HTERT RPE-1 (cell line): ENCODE measurements around the gene HK1.

Experiments used
- in situ Hi-C: fragments of 300-500 bp; cut with MboI; formaldehyde crosslinking; loops from 4 replicates; pipeline ENCODE4 v1.14.3; 2020; ENCODE audit warnings: low sequenced_read_pairs

HK1 gene

DNA sequence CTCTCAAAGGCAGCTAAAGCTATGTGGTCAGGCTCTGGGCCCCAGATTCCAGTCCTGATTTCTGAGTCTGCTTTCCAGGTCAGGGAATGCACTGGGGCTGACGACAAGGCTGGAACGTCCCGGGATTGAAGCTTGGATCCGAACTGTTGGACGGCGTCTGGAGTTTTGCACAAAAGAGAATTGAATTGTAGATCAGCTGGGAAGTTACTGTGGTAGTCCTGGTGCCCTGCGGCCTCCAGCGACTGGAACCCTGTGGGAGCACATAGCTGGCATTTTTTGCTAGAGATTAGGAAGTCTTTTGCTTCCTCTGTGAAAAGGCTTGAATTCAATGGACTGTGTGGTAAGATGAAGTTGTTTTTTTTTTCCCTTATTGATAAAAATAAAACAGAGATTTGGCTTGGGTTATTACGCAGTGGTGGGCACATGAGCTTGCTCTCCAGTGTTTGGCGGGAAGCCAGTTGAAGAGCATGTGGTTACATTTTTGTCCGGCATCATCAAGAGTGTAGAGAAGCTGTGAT, at the start of gene HK1:
TSS of gene HK1 (plus strand) at position 51 of the 518 bp plus-strand sequence.
- in situ Hi-C loops, result no loop called here

DNA sequence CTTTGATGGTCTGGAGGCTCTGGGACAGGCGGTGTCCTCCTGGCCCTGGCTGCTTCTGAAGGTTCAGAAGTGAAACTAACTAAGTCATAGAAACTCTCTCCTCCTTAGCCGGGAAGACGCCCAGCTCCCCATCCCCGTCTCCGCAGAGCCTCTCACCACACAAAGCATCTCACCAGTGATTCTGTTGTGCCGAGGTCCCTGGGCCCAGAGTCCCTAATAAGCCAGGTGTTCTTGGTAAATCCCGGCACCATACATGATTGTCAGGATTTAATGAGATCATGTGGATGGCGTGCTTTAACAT, 48.7 kb upstream of the HK1 start:
- in situ Hi-C loops, result loop anchor here (25.0 kb wide), 1 partner anchor 158 kb away; no protein-coding TSS in a partner anchor

DNA sequence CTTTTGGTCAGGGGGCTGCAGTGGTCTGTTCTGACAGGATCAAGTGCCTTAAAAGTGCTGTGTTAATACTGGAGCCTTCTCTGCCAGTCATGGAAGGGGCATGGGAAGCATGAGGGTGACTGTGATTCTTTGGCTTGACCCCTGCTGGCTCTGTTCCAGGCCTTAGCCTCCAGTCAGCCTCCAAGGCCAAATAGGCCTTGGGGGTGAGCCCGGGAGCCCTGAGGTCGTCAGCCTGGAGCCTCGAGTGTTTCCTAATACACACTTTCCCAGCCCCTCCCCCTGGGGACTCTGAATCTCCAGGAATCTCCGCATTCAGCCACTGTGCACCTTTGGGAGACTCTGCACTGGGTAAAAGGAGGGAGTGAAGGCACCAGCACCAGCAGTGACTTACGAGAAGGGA, 48.2 kb upstream of the HK1 start:
- in situ Hi-C loops, result loop anchor here (25.0 kb wide), 1 partner anchor 157 kb away; no protein-coding TSS in a partner anchor

DNA sequence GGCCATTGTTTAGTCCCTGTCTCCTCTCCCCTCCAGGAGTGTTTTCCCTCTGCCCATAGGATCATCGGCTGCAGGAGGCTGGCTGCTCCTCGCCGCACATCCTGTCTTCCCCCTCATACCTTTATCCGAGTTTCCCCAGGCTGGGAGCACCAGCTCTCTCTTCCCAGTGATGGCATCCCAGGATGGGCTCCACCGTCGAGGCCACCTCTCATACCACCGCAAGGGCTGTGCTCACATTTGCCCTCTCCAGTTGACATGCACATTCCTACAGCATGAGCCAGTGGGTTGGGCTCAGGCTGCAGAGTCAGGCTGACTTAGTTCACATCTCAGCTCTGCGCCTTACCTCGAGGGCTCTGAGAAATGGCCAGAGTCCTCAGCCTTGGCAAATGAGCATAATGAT, 46.0 kb upstream of the HK1 start:
- in situ Hi-C loops, result loop anchor here (25.0 kb wide), 1 partner anchor 155 kb away; no protein-coding TSS in a partner anchor

DNA sequence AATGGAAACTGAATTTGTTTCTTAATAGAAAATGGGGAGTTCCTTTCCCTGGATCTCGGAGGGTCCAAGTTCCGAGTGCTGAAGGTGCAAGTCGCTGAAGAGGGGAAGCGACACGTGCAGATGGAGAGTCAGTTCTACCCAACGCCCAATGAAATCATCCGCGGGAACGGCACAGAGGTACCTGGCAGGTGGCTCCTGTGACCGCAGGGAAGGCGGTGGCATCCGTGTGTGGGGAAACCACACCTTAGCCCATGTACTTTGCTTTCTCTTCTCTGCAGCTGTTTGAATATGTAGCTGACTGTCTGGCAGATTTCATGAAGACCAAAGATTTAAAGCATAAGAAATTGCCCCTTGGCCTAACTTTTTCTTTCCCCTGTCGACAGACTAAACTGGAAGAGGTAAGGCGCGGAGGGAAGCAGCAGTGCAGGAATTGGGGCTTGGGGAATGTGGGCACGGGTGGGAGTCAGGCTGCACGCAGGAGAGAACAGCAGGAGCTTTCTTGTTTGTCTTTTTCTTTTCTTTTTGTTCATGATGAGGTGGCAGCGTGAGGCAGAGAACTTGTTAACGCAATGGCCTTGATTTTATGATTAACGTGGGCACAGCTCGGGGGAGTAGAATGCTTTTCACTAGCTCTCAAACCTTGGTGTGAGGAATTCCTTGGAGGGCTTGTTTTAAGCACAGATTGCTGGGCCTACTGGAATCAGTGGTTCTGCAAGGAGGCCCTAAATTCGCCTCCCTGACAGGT, 45.4 kb upstream of the HK1 start:
- in situ Hi-C loops, result loop anchor here (25.0 kb wide), 1 partner anchor 154 kb away; no protein-coding TSS in a partner anchor

DNA sequence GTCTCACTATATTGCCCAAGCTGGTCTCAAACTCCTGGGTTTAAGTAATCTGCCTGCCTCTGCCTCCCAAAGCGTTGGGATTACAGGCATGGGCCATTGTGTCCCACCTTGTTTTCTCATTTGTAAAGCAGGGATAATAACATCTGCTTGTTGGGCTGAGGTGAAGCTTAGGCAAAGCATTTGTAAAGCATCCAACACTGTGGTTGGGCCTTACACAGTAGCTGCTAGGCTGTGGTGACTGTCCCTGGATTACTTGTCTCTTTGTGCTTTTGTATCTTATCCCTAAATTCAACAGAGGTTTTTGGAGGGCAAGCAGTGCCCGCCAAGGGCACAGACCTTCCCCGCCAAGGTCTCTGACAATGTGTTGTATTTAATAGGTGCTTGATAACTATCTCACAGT, 43.8 kb upstream of the HK1 start:
- in situ Hi-C loops, result loop anchor here (25.0 kb wide), 1 partner anchor 153 kb away; no protein-coding TSS in a partner anchor

DNA sequence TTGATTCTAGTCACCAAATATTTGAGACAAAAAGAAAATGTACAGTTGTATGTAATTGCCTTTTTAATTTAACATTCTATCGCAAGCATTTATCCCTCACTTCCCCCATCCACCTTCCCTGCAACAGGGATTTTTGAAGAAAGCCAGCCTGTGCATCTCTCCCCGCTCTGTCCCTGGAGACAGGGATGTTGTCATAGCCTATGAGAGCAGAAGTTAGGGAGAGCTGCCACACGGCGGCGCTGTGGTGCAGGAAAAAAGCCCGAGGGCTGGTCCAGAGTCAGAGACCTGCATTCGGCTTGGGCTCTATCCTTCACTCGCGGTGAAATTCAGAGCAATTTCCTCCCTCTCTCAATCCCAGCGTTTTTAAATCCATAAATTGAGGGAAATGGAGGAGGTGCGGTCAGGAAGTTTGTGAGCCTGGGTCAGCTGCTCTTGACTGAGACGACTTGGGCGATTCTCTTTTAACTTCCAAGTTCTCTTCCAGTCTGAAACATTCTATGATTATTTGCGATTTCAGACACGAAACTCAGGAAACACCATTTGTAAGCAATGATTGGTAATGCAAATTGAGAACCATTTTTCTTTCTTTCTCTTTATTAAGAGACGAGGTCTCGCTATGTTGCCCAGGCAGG, 40.7 kb upstream of the HK1 start:
- in situ Hi-C loops, result loop anchor here (25.0 kb wide), 1 partner anchor 150 kb away; no protein-coding TSS in a partner anchor

DNA sequence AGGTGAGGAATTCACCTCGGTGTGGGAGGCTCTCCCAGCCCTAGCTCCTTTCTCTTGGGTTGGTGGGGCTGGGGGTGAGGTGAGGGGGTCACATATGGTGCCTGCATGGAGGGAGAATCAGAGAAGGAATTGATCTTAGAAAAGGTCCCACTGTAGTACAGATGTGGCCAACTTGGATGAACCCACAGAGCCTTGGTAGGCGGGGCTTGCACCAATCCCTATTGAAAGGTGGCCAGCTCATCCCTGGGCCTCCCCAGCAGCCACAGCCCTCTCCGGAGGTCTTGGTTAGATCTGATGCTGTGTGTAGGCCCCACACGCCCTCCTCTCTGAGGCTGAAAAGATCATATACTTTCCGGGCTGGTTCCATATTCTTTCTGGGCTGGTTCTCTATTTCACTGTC, 39.2 kb upstream of the HK1 start:
- in situ Hi-C loops, result loop anchor here (25.0 kb wide), 1 partner anchor 148 kb away; no protein-coding TSS in a partner anchor

DNA sequence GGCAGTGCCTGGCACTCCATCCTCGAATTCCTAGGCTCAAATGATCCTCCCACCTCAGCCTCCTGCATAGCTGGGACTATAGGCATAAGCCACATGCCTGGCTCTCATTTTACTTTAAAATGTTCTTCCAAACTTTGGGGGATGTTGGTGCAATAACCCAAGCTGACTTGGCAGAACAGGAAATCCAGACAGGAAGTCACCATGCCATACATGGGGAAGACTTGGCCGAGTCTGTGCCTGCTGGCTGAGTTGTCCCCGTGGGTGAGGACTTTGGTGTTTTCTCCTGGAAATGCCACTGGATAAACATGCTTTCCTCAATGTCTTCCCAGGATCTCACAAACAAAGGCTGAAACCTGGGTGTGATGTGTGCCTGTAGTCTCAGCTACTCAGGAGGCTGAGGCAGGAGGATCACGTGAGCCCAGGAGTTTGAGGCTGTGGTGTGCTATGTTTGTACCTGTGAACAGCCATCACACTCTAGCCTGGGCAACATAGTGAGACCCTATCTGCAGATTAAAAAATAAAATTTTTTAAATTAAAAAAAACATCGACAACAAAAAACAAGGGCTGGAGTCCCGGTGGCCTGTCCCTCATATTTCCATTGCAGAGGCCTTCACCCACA, 38.4 kb upstream of the HK1 start:
- in situ Hi-C loops, result loop anchor here (25.0 kb wide), 1 partner anchor 147 kb away; no protein-coding TSS in a partner anchor

DNA sequence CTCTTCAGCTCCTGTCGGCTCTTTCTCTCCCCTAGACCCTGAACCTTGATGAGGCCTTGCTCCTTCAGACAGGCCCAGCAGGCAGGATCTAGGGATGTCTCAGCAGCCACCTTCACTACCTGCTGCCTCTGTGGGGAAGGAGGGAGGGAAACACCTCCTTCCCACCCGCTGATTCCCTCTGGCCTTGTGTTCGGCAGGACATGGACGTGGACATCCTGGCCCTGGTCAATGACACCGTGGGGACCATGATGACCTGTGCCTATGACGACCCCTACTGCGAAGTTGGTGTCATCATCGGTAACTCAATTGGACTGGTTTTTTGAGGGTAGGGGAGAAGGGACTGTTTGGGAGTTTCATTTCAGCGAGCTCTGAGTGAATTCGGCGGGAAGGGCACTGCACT, 37.8 kb upstream of the HK1 start:
- in situ Hi-C loops, result loop anchor here (25.0 kb wide), 1 partner anchor 147 kb away; no protein-coding TSS in a partner anchor

DNA sequence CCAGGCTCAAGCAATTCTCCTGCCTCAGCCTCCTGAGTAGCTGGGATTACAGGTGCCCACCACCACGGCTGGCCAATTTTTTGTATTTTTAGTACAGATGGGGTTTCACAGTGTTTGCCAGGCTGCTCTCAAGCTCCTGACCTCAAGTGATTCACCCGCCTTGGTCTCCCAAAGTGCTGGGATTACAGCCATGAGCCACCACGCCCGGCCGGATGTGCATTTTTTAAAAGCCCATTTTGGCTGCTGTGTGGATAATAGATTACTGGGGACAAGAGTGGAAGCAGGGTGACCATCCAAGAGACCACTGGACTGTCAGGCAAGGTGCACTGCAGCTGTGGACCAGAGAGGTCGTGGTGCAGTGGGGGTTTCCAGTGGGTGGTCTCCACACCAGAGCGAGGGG, 36.7 kb upstream of the HK1 start:
- in situ Hi-C loops, result loop anchor here (25.0 kb wide), 1 partner anchor 146 kb away; no protein-coding TSS in a partner anchor

DNA sequence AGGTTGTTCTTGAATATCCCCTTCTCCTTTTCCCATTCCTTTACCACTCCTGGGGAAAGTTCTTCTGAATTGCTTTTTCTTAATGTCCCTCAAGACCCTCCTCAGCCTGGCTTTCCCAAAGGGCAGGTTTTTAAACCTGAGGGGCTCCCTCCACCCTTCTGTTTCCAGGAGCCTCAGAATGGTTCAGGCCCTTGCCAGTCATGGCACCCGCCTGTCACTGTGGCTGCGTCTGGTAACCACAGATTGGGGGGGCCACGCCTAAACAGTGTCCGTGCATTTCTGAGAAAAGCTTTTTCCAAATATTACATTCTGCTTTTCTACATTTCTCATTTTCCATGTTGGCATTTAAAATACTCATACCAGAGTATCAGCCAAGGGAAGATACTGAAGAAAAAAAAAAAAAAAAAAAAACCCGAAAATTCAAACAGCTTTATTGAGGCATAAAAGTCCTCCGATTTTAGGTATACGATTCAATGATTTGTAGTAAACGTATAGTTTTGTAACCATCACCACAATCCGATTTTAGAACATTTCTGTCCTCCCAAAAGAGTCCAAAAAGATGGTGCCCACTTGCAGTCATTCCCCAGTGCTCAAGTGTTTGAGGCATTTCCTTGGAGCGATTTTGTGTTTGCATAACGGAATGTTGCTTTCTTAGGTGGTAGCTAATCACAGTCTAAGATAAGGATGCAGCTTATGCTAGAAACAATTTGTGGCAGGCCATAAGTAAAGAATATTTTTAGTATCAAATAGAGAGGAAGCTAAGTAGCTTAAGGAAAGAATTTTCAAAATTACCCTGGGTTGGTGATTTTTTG, 36.0 kb upstream of the HK1 start:
- in situ Hi-C loops, result loop anchor here (25.0 kb wide), 1 partner anchor 145 kb away; no protein-coding TSS in a partner anchor

DNA sequence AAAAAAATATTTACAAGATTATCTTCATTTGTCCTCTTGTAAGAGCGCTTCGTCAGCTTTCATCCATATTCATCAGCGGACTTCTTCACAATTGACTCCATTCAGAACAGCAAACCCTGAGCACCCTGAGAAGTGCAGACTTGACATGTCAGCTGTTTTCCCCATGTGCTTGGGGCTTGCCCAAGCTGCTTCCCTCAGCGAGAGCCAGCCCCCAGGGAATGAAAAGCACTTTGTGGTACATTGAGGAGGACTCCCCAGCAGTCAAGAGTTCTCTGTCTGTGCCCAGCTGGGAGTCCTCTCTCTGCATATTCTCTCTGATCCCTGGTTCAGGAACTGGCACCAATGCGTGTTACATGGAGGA, 35.5 kb upstream of the HK1 start:
- in situ Hi-C loops, result loop anchor here (25.0 kb wide), 1 partner anchor 144 kb away; no protein-coding TSS in a partner anchor

DNA sequence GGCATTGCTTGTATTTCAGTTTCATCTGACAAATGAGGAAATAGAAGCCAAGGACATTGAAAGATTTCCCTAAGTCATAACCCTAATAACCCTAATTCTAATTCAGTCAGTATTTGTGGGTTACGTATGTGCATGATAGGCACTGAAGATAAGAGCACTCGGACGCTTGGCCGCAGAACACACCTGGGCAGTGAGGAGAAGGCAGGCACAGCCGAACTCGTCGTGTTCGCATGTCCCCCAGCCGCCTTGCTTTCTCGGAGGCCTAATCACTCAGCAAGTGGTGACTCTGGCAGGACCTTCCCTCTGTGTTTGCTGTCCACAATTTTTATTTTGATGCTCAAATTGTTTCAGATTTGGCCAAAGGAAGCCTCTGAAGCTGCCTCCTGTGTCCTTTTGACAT, 34.5 kb upstream of the HK1 start:
- in situ Hi-C loops, result loop anchor here (25.0 kb wide), 1 partner anchor 143 kb away; no protein-coding TSS in a partner anchor

DNA sequence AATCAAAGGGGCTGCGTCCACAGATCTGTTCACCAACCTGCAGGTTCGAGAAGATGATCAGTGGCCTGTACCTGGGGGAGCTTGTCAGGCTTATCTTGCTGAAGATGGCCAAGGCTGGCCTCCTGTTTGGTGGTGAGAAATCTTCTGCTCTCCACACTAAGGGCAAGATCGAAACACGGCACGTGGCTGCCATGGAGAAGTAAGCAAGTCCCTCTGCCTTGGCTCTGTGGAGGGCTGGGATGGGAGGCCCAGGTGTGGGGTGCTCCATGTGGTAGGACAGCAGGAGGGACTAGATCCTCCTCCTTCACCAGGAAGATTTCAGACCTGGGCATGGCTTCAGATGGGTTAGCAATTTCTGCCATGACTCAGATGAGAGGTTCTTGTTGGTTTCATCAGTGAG, 32.3 kb upstream of the HK1 start:
- in situ Hi-C loops, result loop anchor here (25.0 kb wide), 1 partner anchor 141 kb away; no protein-coding TSS in a partner anchor

DNA sequence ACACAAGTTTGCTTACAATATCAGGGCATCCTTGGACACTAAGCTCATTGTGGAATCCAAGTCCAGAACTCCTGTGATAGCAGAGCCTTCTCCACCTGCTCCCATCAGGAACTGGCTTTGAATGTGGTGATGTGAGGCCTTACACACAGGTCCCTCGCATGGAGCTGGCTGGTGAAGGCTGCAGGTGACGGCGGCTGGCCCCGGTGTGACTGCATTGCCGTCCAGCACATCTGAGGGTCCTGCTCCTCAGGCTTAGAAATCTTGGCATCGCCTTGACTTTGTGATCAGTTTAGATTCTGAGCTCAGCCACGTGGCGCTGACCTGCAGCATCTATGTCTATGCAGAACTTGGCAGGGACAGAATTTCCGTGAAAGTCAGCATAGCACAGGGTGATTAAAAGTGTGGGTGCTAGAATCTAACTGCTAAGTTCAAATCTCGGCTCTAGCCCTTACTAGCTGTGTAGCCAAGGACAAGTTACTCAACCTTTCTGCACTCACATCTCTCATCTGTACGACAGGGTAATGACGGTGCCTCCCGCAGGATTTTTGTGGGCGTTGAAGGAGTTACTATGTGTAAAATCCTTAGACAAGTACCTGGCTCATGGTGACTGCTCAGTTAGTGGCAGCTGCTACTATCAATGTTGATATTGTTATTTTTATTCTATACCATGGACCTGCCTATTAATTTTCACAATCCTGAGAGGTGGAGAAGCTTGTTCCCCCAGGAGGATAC, 31.5 kb upstream of the HK1 start:
- in situ Hi-C loops, result loop anchor here (25.0 kb wide), 1 partner anchor 141 kb away; no protein-coding TSS in a partner anchor

DNA sequence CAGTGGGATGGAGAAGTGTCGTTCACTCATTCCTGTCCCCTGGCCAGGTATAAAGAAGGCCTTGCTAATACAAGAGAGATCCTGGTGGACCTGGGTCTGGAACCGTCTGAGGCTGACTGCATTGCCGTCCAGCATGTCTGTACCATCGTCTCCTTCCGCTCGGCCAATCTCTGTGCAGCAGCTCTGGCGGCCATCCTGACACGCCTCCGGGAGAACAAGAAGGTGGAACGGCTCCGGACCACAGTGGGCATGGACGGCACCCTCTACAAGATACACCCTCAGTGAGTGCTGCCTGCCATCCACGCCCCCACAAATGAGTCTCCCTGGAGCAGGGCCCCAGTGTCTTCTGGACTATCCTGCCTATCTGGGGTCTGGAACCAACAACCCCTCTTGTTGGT, 31.0 kb upstream of the HK1 start:
- in situ Hi-C loops, result loop anchor here (25.0 kb wide), 1 partner anchor 140 kb away; no protein-coding TSS in a partner anchor

DNA sequence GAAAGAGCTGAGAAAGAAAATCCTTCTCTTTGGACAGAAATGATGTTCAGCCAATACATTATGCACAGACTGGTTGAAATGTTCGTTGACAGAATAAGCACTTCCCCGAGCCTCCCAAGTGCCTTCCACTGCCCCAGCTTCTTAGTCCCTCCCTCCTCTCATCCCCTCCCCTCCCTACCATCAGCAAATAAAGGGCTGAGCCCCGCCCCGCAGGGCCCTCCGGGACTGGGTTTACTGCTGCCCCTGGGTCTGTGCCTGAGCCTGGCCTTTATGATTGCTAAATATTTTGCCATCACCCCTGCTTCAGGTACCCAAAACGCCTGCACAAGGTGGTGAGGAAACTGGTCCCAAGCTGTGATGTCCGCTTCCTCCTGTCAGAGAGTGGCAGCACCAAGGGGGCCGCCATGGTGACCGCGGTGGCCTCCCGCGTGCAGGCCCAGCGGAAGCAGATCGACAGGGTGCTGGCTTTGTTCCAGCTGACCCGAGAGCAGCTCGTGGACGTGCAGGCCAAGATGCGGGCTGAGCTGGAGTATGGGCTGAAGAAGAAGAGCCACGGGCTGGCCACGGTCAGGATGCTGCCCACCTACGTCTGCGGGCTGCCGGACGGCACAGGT, 30.1 kb upstream of the HK1 start:
- in situ Hi-C loops, result loop anchor here (25.0 kb wide), 1 partner anchor 139 kb away; no protein-coding TSS in a partner anchor

DNA sequence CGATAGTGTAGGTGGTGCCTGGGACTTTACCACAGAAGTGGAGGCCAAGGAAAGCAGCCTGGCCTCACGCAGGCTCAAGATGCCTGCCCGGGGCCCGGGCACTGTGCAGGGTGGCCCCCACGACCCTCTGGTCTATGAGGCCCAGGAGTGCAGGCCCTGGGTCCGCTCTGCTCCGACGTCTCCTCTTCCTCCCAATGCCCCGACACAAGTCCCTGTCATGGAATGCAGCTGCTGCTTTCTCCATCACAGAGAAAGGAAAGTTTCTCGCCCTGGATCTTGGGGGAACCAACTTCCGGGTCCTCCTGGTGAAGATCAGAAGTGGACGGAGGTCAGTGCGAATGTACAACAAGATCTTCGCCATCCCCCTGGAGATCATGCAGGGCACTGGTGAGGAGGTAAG, 28.3 kb upstream of the HK1 start:
- in situ Hi-C loops, result no loop called here
